CD14-positive monocyte (primary cell): ENCODE data around the gene KEAP1. TPM values are rescaled to one million over a fixed set of nuclear protein-coding genes. Genes with fewer than 3 reads are reported as not detected.
A peak's percentile ranks its signal among the peaks of the same experiment; 100 is the strongest.

Experiments
- DNase-seq, 3 donors: peaks; one replicate each; pipeline ENCODE4 v3.0.0-alpha.2; 2011 to 2022
- H2AFZ ChIP-seq: 2 replicates; pipeline ENCODE4 v1.6.0; 2012; ENCODE audit warnings: mild to moderate bottlenecking, low read depth, low read length, inconsistent platforms; ENCODE audit not compliant: insufficient read depth, poor library complexity, severe bottlenecking
- H3K27ac ChIP-seq, 2 donors: 1 replicate in 1 of 2; 2 replicates in 1 of 2; pipeline ENCODE4 v1.5.1; 2012 to 2013; ENCODE audit warnings: low read length in 2 of 2, control low read depth in 1 of 2, inconsistent platforms in 1 of 2, low read depth in 1 of 2, mild to moderate bottlenecking in 1 of 2
- H3K27me3 ChIP-seq, 2 donors: one replicate each; pipeline versions ENCODE4 v1.6.0 to v1.6.1; 2011 to 2013; ENCODE audit warnings: low read length in 2 of 2; ENCODE audit not compliant: control insufficient read depth in 2 of 2, insufficient read depth in 2 of 2
- H3K36me3 ChIP-seq, 2 donors: replicated peaks in 1 of 2; 1 replicate in 1 of 2; 2 replicates in 1 of 2; pipeline versions ENCODE4 v1.5.1 to v1.6.1; 2012 to 2013; ENCODE audit warnings: low read length in 2 of 2, control low read depth in 1 of 2, inconsistent platforms in 1 of 2, mild to moderate bottlenecking in 1 of 2; ENCODE audit not compliant: insufficient read depth in 2 of 2, control insufficient read depth in 1 of 2
- H3K4me1 ChIP-seq, 2 donors: 1 replicate in 1 of 2; 2 replicates in 1 of 2; pipeline versions ENCODE4 v1.5.1 to v1.6.1; 2012 to 2013; ENCODE audit warnings: low read length in 2 of 2, control low read depth in 1 of 2, inconsistent platforms in 1 of 2, mild to moderate bottlenecking in 1 of 2, moderate library complexity in 1 of 2; ENCODE audit not compliant: insufficient read depth in 2 of 2, control insufficient read depth in 1 of 2
- H3K4me2 ChIP-seq: replicated peaks from 2 replicates; pipeline ENCODE3; 2012; ENCODE audit warnings: low read length, moderate library complexity, mild to moderate bottlenecking; ENCODE audit not compliant: poor library complexity, severe bottlenecking; ENCODE audit errors: extremely low read depth
- H3K4me3 ChIP-seq, 3 experiments: fragments of 200-600 bp in 1 of 3; sonication (generic) in 1 of 3; replicated peaks in 1 of 3; 1 replicate in 2 of 3; 2 replicates in 1 of 3; pipeline ENCODE4 v1.5.1; 2011 to 2013; ENCODE audit warnings: low read length in 3 of 3, mild to moderate bottlenecking in 3 of 3, control low read depth in 2 of 3, low read depth in 2 of 3, inconsistent platforms in 1 of 3, moderate library complexity in 1 of 3
- H3K79me2 ChIP-seq: 2 replicates; pipeline ENCODE4 v1.6.0; 2012; ENCODE audit warnings: mild to moderate bottlenecking, control low read depth, inconsistent platforms, low read length, moderate library complexity; ENCODE audit not compliant: insufficient read depth
- H3K9ac ChIP-seq: 2 replicates; pipeline ENCODE4 v1.6.0; 2017; ENCODE audit warnings: low read length, mild to moderate bottlenecking; ENCODE audit not compliant: insufficient read depth, poor library complexity, severe bottlenecking
- H3K9me3 ChIP-seq, 2 donors: replicated peaks in 1 of 2; 1 replicate in 1 of 2; 2 replicates in 1 of 2; pipeline versions ENCODE4 v1.5.1 to v1.6.1; 2012 to 2013; ENCODE audit warnings: low read length in 2 of 2, control low read depth in 1 of 2; ENCODE audit not compliant: control insufficient read depth in 1 of 2, insufficient read depth in 1 of 2
- H4K20me1 ChIP-seq: 2 replicates; pipeline ENCODE4 v1.6.0; 2012; ENCODE audit warnings: mild to moderate bottlenecking, low read length, control low read depth, moderate library complexity; ENCODE audit not compliant: insufficient read depth
- H3K27ac Mint-ChIP-seq, 7 donors: one replicate each; pipeline ENCODE4 v1.8.0; 2020; ENCODE audit warnings: mild to moderate bottlenecking in 7 of 7, mixed read lengths in 7 of 7, moderate library complexity in 6 of 7, inconsistent platforms in 2 of 7
- H3K27me3 Mint-ChIP-seq, 3 donors: one replicate each; pipeline ENCODE4 v1.8.0; 2021 to 2022; ENCODE audit warnings: low read depth in 3 of 3, mild to moderate bottlenecking in 3 of 3, mixed read lengths in 3 of 3, moderate library complexity in 3 of 3, inconsistent platforms in 1 of 3
- H3K36me3 Mint-ChIP-seq, 2 donors: one replicate each; pipeline ENCODE4 v1.8.0; 2020; ENCODE audit warnings: mixed read lengths in 2 of 2, inconsistent platforms in 1 of 2, mild to moderate bottlenecking in 1 of 2
- H3K4me1 Mint-ChIP-seq: one replicate; pipeline ENCODE4 v1.8.0; 2020; ENCODE audit warnings: mild to moderate bottlenecking, mixed read lengths
- H3K4me3 Mint-ChIP-seq, 2 donors: one replicate each; pipeline ENCODE4 v1.8.0; 2020; ENCODE audit warnings: mild to moderate bottlenecking in 2 of 2, mixed read lengths in 2 of 2, moderate library complexity in 1 of 2
- H3K9me3 Mint-ChIP-seq, 7 donors: one replicate each; pipeline ENCODE4 v1.8.0; 2020 to 2022; ENCODE audit warnings: mixed read lengths in 7 of 7, mild to moderate bottlenecking in 6 of 7, moderate library complexity in 6 of 7, inconsistent platforms in 2 of 7
- CTCF ChIP-seq: fragments of 200-600 bp; IDR thresholded peaks from one replicate; pipeline ENCODE4 v1.8.0; 2022; ENCODE audit warnings: antibody characterized with exemption, mild to moderate bottlenecking
- WGBS: methylation state at CpG from one replicate; pipeline ENCODE4 v1.1.5; 2013; ENCODE audit warnings: missing lambda C conversion rate; ENCODE audit not compliant: insufficient coverage; 5-methylcytosine and 5-hydroxymethylcytosine counted together
- intact Hi-C, 2 donors: fragments of 100-400 bp; cut with micrococcal nuclease; formaldehyde crosslinking; loops; one replicate each; pipeline versions ENCODE4 v1.15.0 to v1.15.1; 2023
- polyA plus RNA-seq, 3 donors: library from polyadenylated mRNA; depleted of rRNA in 1 of 3; unstranded in 2 of 3; stranded (reverse) in 1 of 3; fragments of 300-500 nt in 2 of 3; fragments of >200 nt in 1 of 3; fragmentation: Illumina TruSeq in 2 of 3; gene quantifications; 1 replicate in 2 of 3; 2 replicates in 1 of 3; pipeline ENCODE4 v1.2.3, GENCODE V29; 2012 to 2021

The KEAP1 gene
- polyA plus RNA-seq, 3 donors: 26.0 to 32.6 (median 26.1) TPM

- Histone ChIP-seq H3K27ac (no peak overlapping the region), H3K27me3 (peaks cover 20 to 40% of the 10 kb centered on the region in 2 donors), H3K4me2 (no peak overlapping the region), H3K79me2 (no peaks in the 10 kb centered on the region), H2AFZ (no peak overlapping the region), H3K4me3 (no peak overlapping the region), H4K20me1 (no peaks in the 10 kb centered on the region), H3K9me3 (peaks cover 0 to 18% of the 10 kb centered on the region in 2 donors), H3K9ac (no peak overlapping the region), H3K4me1 (peaks cover 16 to 23% of the 10 kb centered on the region in 2 donors), H3K36me3 (no peaks in the 10 kb centered on the region)
- Mint-ChIP-seq H3K27ac (peak overlapping the region in 2 of 7 donors; percentile 20 to 35), H3K4me1 (peaks cover 23% of the 10 kb centered on the region), H3K9me3 (peaks cover 0 to 15% (median 9%) of the 10 kb centered on the region in 7 donors), H3K27me3 (peaks cover 32 to 51% (median 49%) of the 10 kb centered on the region in 3 donors), H3K4me3 (no peak overlapping the region), H3K36me3 (peaks cover 0 to 11% of the 10 kb centered on the region in 2 donors)
- DNase-seq: no peak
- intact Hi-C loops: no loop called here
- TF ChIP-seq CTCF: no peak
- 88% methylated on average over 11 of the region's 13 CpGs for WGBS
Observed at GRCh38 chr19:10521461-10522171, 18.5 kb upstream of the KEAP1 start.

- peaks cover 0 to 16% (median 9%) of the 10 kb centered on the region in 7 donors for H3K9me3 Mint-ChIP-seq
- DNase-seq: no peak
- intact Hi-C loops: no loop called here
- peaks cover 23% of the 10 kb centered on the region for H3K4me1 Mint-ChIP-seq
- H3K9me3 ChIP-seq: peaks cover 0 to 19% of the 10 kb centered on the region in 2 donors
- H3K27me3 ChIP-seq: peaks cover 28 to 49% of the 10 kb centered on the region in 2 donors
- H3K4me3 ChIP-seq: no peak overlapping the region
- H4K20me1 ChIP-seq: no peaks in the 10 kb centered on the region
- no peaks in the 10 kb centered on the region for H3K79me2 ChIP-seq
- no peak overlapping the region for H3K27ac ChIP-seq
- H3K27ac Mint-ChIP-seq: no peak overlapping the region
- H3K4me1 ChIP-seq: peaks cover 16 to 23% of the 10 kb centered on the region in 2 donors
- peaks cover 40 to 59% (median 57%) of the 10 kb centered on the region in 3 donors for H3K27me3 Mint-ChIP-seq
- no peak overlapping the region for H3K4me3 Mint-ChIP-seq
- H3K36me3 ChIP-seq: no peaks in the 10 kb centered on the region
- H2AFZ ChIP-seq: no peak overlapping the region
- peaks cover 0 to 12% of the 10 kb centered on the region in 2 donors for H3K36me3 Mint-ChIP-seq
- no peak for TF ChIP-seq CTCF
- H3K9ac ChIP-seq: no peak overlapping the region
- H3K4me2 ChIP-seq: no peak overlapping the region
- WGBS: 87% methylated on average over 7 of the region's 15 CpGs
Observed at GRCh38 chr19:10520652-10521318, 17.6 kb upstream of the KEAP1 start.
